ENCODE measurements around the gene TMEM164.

TMEM164 gene

DNA sequence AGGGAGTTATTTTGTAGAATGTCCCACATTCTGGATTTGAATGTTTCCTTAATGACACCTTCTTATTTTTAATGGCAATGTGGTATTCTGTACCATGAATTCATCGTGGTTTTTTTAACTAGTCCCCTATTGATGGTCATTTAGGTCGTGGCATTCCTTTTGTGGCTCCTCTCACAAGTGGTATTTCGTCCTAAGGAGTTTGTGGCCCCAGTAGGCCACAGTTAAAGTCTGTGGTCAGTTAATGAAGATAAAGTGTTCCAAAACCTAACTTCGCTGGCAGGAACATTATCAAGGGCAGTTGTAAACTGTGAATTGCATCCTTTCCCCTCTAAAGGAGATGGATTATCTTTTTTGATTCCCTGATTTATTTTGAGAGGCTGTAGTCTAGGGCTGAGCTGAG is 133.2 kb downstream of the TMEM164 start:
- TF ChIP-seq ZFX (IDR thresholded peaks at IDR 0.05) (no peak), CTCF (conservative IDR thresholded peaks at IDR 0.05) (no peak)
- H3K27ac ChIP-seq = no peak overlapping the region

- H3K27ac ChIP-seq = no peak overlapping the region
- TF ChIP-seq CTCF (conservative IDR thresholded peaks at IDR 0.05) (no peak), ZFX (IDR thresholded peaks at IDR 0.05) (no peak)
Measured at GRCh38 chrX:110138557-110138956, 135.6 kb downstream of the TMEM164 start.

GRCh38 chrX:110139172-110139571 is 136.3 kb downstream of the TMEM164 start:
- TF ChIP-seq CTCF (conservative IDR thresholded peaks at IDR 0.05) (no peak), ZFX (IDR thresholded peaks at IDR 0.05) (no peak)
- no peak overlapping the region for H3K27ac ChIP-seq

DNA sequence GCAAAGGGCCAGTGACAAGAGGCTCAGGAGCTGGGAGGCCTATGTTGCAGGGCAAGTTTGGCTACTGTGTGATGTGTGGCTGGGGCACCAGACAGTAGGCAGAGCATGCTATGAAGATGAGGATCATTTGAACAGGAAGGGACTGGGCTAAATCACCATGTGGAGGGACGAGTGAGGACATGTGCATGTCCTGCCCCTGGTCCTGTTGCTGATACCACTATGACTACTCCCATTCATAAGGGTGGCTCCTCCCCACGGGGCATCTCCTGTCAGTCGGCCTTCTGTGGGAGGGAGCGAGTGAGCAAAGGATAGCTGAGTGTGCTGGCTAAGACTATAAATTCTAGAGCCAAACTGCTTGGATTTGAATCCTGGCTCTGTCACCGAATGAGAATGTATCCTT is 139.2 kb downstream of the TMEM164 start:
- TF ChIP-seq ZFX (IDR thresholded peaks at IDR 0.05) = no peak
- no peak for TF ChIP-seq CTCF (conservative IDR thresholded peaks at IDR 0.05)
- H3K27ac ChIP-seq = no peak overlapping the region

DNA sequence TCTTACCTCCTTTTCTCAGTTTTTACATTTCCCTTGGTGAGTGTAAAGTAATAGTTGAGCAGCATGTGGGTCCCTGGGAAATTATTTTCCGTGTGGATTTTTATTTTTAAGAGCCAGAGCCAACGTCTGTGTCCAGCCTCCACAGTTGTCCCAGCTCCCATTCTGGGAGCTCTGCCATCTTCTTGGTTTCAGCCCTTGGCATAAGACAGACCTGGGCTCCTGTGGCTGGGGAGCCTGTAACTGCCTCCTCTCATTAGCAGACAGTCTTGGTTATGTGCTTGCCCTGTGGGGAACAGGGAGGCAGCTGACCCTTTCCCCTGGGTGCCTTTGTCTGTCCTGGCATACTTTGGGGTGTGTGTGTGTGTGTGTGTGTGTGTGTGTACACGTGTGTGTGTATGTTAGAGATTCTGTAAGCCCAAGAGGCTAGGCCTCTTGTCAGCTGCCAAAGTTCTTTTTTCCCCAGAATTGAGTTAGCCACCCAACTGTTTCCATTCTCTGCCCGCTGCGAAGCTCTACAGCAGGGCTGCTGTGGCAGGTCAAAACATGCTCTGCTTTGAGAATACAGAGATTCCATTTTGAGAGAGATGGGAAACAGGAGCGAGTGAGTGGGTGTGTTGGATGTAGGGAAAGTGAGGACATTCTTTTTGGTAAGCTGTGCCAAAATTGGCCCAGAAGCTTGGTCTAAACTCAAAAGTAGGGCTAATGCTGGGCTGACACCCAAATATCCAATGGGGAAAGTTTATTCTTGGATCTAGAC is 140.7 kb downstream of the TMEM164 start:
- no peak overlapping the region for H3K27ac ChIP-seq
- TF ChIP-seq CTCF (conservative IDR thresholded peaks at IDR 0.05) (no peak), ZFX (IDR thresholded peaks at IDR 0.05) (no peak)

- no peak overlapping the region for H3K27ac ChIP-seq
- TF ChIP-seq CTCF (conservative IDR thresholded peaks at IDR 0.05) = no peak
- no peak for TF ChIP-seq ZFX (IDR thresholded peaks at IDR 0.05)
Measured at GRCh38 chrX:110145311-110145710, 142.4 kb downstream of the TMEM164 start.

DNA sequence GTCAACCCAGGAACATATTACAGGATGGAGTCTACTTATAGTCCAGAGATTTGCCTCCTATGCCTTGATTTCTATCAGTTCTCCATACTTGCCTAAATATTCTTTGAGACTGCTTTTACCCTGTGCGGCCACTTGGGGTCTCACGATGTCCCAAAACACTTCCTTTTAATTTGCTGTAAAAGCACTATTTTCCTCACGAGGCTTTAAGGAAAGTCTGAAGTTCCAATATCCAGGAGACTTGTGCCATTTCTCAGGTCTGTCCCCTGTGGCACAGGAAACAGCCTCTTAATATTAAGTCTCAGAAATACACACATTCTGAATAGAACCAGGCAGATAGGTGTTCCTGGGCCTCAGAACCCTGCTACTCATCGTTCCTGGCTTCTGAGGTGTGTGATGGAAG is 142.9 kb downstream of the TMEM164 start:
- TF ChIP-seq CTCF (conservative IDR thresholded peaks at IDR 0.05) (peak; percentile 47), ZFX (IDR thresholded peaks at IDR 0.05) (no peak)
- no peak overlapping the region for H3K27ac ChIP-seq

All from C4-2B (cell line).